HFF-Myc (cell line): Measurements from ENCODE around the gene PCDHB15.

Source experiments
- DNase-seq: peaks from one replicate; pipeline ENCODE4 v3.0.0-alpha.2; 2011; ENCODE audit warnings: low read depth; ENCODE audit errors: extremely low read depth
- H3K4me3 ChIP-seq: replicated peaks from 2 replicates; pipeline ENCODE4 v1.5.1; 2011; ENCODE audit warnings: low read depth, mild to moderate bottlenecking, control low read depth, low read length
- CTCF ChIP-seq: IDR thresholded peaks from 2 replicates; pipeline ENCODE4 v1.5.1; 2012; ENCODE audit warnings: mild to moderate bottlenecking, low read depth, low read length, control low read depth; ENCODE audit errors: missing control alignments

Gene PCDHB15

GRCh38 chr5:141298376-141298775 is 53.2 kb downstream of the PCDHB15 start:
- no peak for TF ChIP-seq CTCF
- no peak overlapping the region for H3K4me3 ChIP-seq
- DNase-seq, result no peak
